ENCODE measurements around the gene MRTFA.

DNA sequence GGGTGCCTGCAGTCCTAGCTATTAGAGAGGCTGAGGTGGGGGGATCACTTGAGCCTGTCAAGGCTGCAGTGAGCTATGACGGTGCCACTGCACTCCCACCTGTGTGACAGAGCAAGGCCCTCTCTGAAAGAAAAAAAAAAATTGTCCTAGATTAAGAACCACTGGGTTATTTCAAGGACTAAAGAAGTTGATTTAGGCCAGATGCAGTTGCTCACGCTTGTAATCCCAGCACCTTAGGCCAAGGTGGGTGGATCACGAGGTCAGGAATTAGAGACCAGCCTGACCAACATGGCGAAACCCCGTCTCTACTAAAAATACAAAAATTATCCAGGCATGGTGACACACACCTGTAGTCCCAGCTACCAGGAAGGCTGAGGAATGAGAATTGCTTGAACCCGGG is 129.0 kb downstream of the MRTFA start:
- TF ChIP-seq POLR2A (IDR thresholded peaks at IDR 0.05; ENCODE audit: low read depth, low read length) (no peak), POLR2AphosphoS5 (IDR thresholded peaks at IDR 0.05; ENCODE audit: low read depth, low read length) (no peak)
